HEK293 (cell line): ENCODE results near the gene UNC5B.
A peak's percentile ranks its signal among the peaks of the same experiment; 100 is the strongest.

Experiments used
- GLI4 ChIP-seq: fragments of 450-650 bp; formaldehyde crosslinking; IDR thresholded peaks from 2 replicates; pipeline ENCODE4 v1.5.1; 2016; ENCODE audit warnings: missing biosample characterization, missing genetic modification characterization
- KLF7 ChIP-seq: fragments of 450-650 bp; formaldehyde crosslinking; IDR thresholded peaks from 2 replicates; pipeline ENCODE4 v1.5.1; 2016; ENCODE audit warnings: missing biosample characterization, missing genetic modification characterization, borderline replicate concordance
- KLF9 ChIP-seq: fragments of 450-650 bp; formaldehyde crosslinking; IDR thresholded peaks from 2 replicates; pipeline ENCODE4 v1.5.1; 2016; ENCODE audit warnings: missing biosample characterization, missing genetic modification characterization, low read depth
- MYNN ChIP-seq: fragments of 450-650 bp; formaldehyde crosslinking; IDR thresholded peaks from 2 replicates; pipeline ENCODE4 v1.5.1; 2016; ENCODE audit warnings: missing biosample characterization, missing genetic modification characterization, borderline replicate concordance
- OSR2 ChIP-seq: fragments of 450-650 bp; formaldehyde crosslinking; IDR thresholded peaks from 2 replicates; pipeline ENCODE4 v1.5.1; 2016; ENCODE audit warnings: missing biosample characterization, missing genetic modification characterization
- PRDM1 ChIP-seq: fragments of 450-650 bp; formaldehyde crosslinking; IDR thresholded peaks from 2 replicates; pipeline ENCODE4; 2016; ENCODE audit warnings: missing biosample characterization, missing genetic modification characterization
- PRDM4 ChIP-seq: fragments of 450-650 bp; formaldehyde crosslinking; IDR thresholded peaks from 2 replicates; pipeline ENCODE4 v1.5.1; 2017; ENCODE audit warnings: missing biosample characterization, missing genetic modification characterization
- SCRT1 ChIP-seq: fragments of 450-650 bp; formaldehyde crosslinking; IDR thresholded peaks from 2 replicates; pipeline ENCODE4 v1.5.1; 2016; ENCODE audit warnings: missing biosample characterization, missing genetic modification characterization, borderline replicate concordance
- SCRT2 ChIP-seq: fragments of 450-650 bp; formaldehyde crosslinking; IDR thresholded peaks from 2 replicates; pipeline ENCODE4 v1.5.1; 2016; ENCODE audit warnings: missing biosample characterization, missing genetic modification characterization
- TSHZ1 ChIP-seq: fragments of 450-650 bp; formaldehyde crosslinking; IDR thresholded peaks from 2 replicates; pipeline ENCODE4 v1.5.1; 2016; ENCODE audit warnings: missing biosample characterization, missing genetic modification characterization, borderline replicate concordance
- ZBTB20 ChIP-seq: fragments of 450-650 bp; formaldehyde crosslinking; IDR thresholded peaks from 2 replicates; pipeline ENCODE4 v1.5.1; 2016; ENCODE audit warnings: missing biosample characterization, missing genetic modification characterization
- ZBTB44 ChIP-seq: fragments of 450-650 bp; IDR thresholded peaks from 2 replicates; pipeline ENCODE4 v1.5.1; 2018; ENCODE audit warnings: missing biosample characterization, mild to moderate bottlenecking, missing genetic modification characterization
- ZBTB48 ChIP-seq: fragments of 450-650 bp; formaldehyde crosslinking; IDR thresholded peaks from 2 replicates; pipeline ENCODE4 v1.5.1; 2016; ENCODE audit warnings: missing biosample characterization, missing genetic modification characterization
- ZFHX2 ChIP-seq: fragments of 450-650 bp; formaldehyde crosslinking; conservative IDR thresholded peaks from 2 replicates; pipeline ENCODE4 v1.5.1; 2016; ENCODE audit warnings: missing biosample characterization, missing genetic modification characterization
- ZNF10 ChIP-seq: fragments of 450-650 bp; formaldehyde crosslinking; IDR thresholded peaks from 2 replicates; pipeline ENCODE4 v1.5.1; 2017; ENCODE audit warnings: missing biosample characterization, missing genetic modification characterization
- ZNF155 ChIP-seq: fragments of 450-650 bp; formaldehyde crosslinking; IDR thresholded peaks from 2 replicates; pipeline ENCODE4 v1.5.1; 2016; ENCODE audit warnings: missing biosample characterization, missing genetic modification characterization
- ZNF394 ChIP-seq: fragments of 450-650 bp; formaldehyde crosslinking; IDR thresholded peaks from 2 replicates; pipeline ENCODE4 v1.5.1; 2016; ENCODE audit warnings: missing biosample characterization, missing genetic modification characterization, mild to moderate bottlenecking, moderate library complexity, borderline replicate concordance
- ZNF48 ChIP-seq: fragments of 450-650 bp; formaldehyde crosslinking; IDR thresholded peaks from 2 replicates; pipeline ENCODE4 v1.5.1; 2016; ENCODE audit warnings: missing biosample characterization, missing genetic modification characterization
- ZNF510 ChIP-seq: fragments of 450-650 bp; formaldehyde crosslinking; IDR thresholded peaks from 2 replicates; pipeline ENCODE4 v1.5.1; 2018; ENCODE audit warnings: mild to moderate bottlenecking, missing genetic modification characterization, missing biosample characterization; ENCODE audit not compliant: insufficient replicate concordance
- ZNF548 ChIP-seq: fragments of 450-650 bp; formaldehyde crosslinking; IDR thresholded peaks from 2 replicates; pipeline ENCODE4 v1.5.1; 2016; ENCODE audit warnings: missing biosample characterization, missing genetic modification characterization
- ZNF558 ChIP-seq: fragments of 450-650 bp; formaldehyde crosslinking; IDR thresholded peaks from 2 replicates; pipeline ENCODE4 v1.5.1; 2016; ENCODE audit warnings: missing biosample characterization, missing genetic modification characterization
- ZNF561 ChIP-seq: fragments of 450-650 bp; IDR thresholded peaks from 2 replicates; pipeline ENCODE4 v1.5.1; 2018; ENCODE audit warnings: missing biosample characterization, missing genetic modification characterization, borderline replicate concordance
- ZNF654 ChIP-seq: fragments of 450-650 bp; formaldehyde crosslinking; IDR thresholded peaks from 2 replicates; pipeline ENCODE4 v1.5.1; 2016; ENCODE audit warnings: low read depth, missing biosample characterization, missing genetic modification characterization
- ZNF658 ChIP-seq: fragments of 450-650 bp; formaldehyde crosslinking; IDR thresholded peaks from 2 replicates; pipeline ENCODE4; 2016; ENCODE audit warnings: missing biosample characterization, missing genetic modification characterization
- ZNF701 ChIP-seq: fragments of 450-650 bp; formaldehyde crosslinking; IDR thresholded peaks from 2 replicates; pipeline ENCODE4 v1.5.1; 2016; ENCODE audit warnings: missing biosample characterization, missing genetic modification characterization
- ZNF768 ChIP-seq: fragments of 450-650 bp; formaldehyde crosslinking; IDR thresholded peaks from 2 replicates; pipeline ENCODE4 v1.5.1; 2018; ENCODE audit warnings: missing biosample characterization, mild to moderate bottlenecking, missing genetic modification characterization
- TF ChIP-seq, protein P1 (sequence below): fragments of 450-650 bp; formaldehyde crosslinking; IDR thresholded peaks from 2 replicates; pipeline ENCODE4 v1.5.1; 2016; ENCODE audit warnings: missing biosample characterization, missing genetic modification characterization, low read depth
- TF ChIP-seq, protein P2 (sequence below): fragments of 450-650 bp; formaldehyde crosslinking; IDR thresholded peaks from 2 replicates; pipeline ENCODE4 v1.5.1; 2016; ENCODE audit warnings: missing biosample characterization, missing genetic modification characterization

UNC5B gene

GRCh38 chr10:71269301-71270288 lies 57.2 kb downstream of the UNC5B start (continued):
- TF ChIP-seq ZNF155 (tag by site-specific recombination) (no peak), ZNF658 (tag by site-specific recombination) (no peak), GLI4 (tag by site-specific recombination) (no peak; the same call in 1 of the 2 replicates), ZFHX2 (tag by site-specific recombination) (peak; percentile 87), ZNF394 (no peak), ZBTB20 (tag by site-specific recombination) (peak; percentile 94), KLF9 (tag by site-specific recombination) (peak; percentile 62), ZNF561 (tag by site-specific recombination) (no peak), SCRT2 (tag by site-specific recombination) (no peak), TSHZ1 (tag by site-specific recombination) (no peak), MYNN (tag by site-specific recombination) (0 out of 2 replicates have a peak, but pooled peaks have one; percentile 15), PRDM4 (no peak), ZNF558 (tag by site-specific recombination) (no peak), ZNF768 (tag by site-specific recombination) (peak; percentile 88), ZNF48 (no peak), SCRT1 (tag by site-specific recombination) (no peak), KLF7 (tag by site-specific recombination) (0 out of 2 replicates have a peak, but pooled peaks have one; percentile 30), ZBTB48 (tag by site-specific recombination) (no peak), ZNF548 (peak; percentile 31; the same call in 1 of the 2 replicates), ZNF510 (tag by site-specific recombination) (no peak), PRDM1 (tag by site-specific recombination) (peak; percentile 88), ZBTB44 (tag by site-specific recombination) (no peak; the same call in 1 of the 2 replicates), ZNF701 (tag by site-specific recombination) (no peak), ZNF10 (tag by site-specific recombination) (no peak), ZNF654 (no peak), OSR2 (tag by site-specific recombination) (no peak)
- TF ChIP-seq, protein P1, sequence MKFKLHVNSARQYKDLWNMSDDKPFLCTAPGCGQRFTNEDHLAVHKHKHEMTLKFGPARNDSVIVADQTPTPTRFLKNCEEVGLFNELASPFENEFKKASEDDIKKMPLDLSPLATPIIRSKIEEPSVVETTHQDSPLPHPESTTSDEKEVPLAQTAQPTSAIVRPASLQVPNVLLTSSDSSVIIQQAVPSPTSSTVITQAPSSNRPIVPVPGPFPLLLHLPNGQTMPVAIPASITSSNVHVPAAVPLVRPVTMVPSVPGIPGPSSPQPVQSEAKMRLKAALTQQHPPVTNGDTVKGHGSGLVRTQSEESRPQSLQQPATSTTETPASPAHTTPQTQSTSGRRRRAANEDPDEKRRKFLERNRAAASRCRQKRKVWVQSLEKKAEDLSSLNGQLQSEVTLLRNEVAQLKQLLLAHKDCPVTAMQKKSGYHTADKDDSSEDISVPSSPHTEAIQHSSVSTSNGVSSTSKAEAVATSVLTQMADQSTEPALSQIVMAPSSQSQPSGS (tag by site-specific recombination) = no peak
- TF ChIP-seq, protein P2, sequence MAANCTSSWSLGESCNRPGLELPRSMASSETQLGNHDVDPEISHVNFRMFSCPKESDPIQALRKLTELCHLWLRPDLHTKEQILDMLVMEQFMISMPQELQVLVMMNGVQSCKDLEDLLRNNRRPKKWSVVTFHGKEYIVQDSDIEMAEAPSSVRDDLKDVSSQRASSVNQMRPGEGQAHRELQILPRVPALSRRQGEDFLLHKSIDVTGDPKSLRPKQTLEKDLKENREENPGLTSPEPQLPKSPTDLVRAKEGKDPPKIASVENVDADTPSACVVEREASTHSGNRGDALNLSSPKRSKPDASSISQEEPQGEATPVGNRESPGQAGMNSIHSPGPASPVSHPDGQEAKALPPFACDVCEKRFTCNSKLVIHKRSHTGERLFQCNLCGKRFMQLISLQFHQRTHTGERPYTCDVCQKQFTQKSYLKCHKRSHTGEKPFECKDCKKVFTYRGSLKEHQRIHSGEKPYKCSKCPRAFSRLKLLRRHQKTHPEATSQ (tag by site-specific recombination) = no peak
